ENCODE data around the gene TMEM63A. TPM values are rescaled to one million over a fixed set of nuclear protein-coding genes. Genes with fewer than 3 reads are reported as not detected.

TMEM63A gene
- polyA plus RNA-seq, 1 experiment: 41.8 TPM

DNA sequence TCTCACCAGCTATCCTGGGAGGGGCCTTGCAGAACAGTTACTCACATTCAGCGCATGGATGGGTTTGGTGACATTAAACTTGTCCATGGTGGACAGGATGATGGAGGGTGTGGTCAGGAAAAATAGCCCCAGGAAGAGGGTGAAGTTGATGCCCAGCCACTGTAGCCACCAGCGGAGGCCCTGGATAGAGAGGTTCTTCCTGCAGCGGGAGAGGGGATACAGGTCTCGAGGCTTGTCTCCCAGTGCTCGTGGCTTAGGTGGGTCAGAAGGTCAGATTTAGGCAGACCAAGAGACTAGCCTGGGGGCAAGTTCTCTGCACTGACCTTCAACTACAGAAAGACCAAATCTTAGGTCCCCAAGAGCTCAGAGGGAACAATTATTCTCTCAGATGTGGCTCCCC lies 23.0 kb downstream of the TMEM63A start:
- Histone ChIP-seq H3K4me3 (ENCODE audit: low read depth, low read length) (no peak overlapping the region), H3K27me3 (ENCODE audit: control insufficient read depth, insufficient read depth, low read length) (no peaks in the 10 kb centered on the region), H3K36me3 (ENCODE audit: control insufficient read depth, insufficient read depth, low read length) (peaks cover 40% of the 10 kb centered on the region)
- CTCF ChIA-PET: interaction anchor here (0.6 to 1.3 kb wide), 7 partner anchors 17 to 385 kb away, joined by 3 to 5 read pairs (median 3); no protein-coding TSS in a partner anchor
- TF ChIP-seq CTCF (IDR thresholded peaks at IDR 0.05; ENCODE audit: insufficient read depth, low read depth, low read length): no peak
- no peak for DNase-seq (ENCODE audit: low read depth)
- POLR2A ChIA-PET: no interaction called here

GRCh38 chr1:225857256-225857655 lies 24.9 kb downstream of the TMEM63A start:
- H3K27me3 ChIP-seq (ENCODE audit: control insufficient read depth, insufficient read depth, low read length): no peaks in the 10 kb centered on the region
- H3K4me3 ChIP-seq (ENCODE audit: low read depth, low read length): no peak overlapping the region
- peaks cover 48% of the 10 kb centered on the region for H3K36me3 ChIP-seq (ENCODE audit: control insufficient read depth, insufficient read depth, low read length)
- TF ChIP-seq CTCF (IDR thresholded peaks at IDR 0.05; ENCODE audit: insufficient read depth, low read depth, low read length): no peak
- ChIA-PET CTCF (interaction anchor here (1.3 to 2.4 kb wide), 3 partner anchors 11 to 382 kb away, joined by 3 to 10 read pairs (median 9); no protein-coding TSS in a partner anchor), POLR2A (no interaction called here)
- DNase-seq (ENCODE audit: low read depth): no peak

DNA sequence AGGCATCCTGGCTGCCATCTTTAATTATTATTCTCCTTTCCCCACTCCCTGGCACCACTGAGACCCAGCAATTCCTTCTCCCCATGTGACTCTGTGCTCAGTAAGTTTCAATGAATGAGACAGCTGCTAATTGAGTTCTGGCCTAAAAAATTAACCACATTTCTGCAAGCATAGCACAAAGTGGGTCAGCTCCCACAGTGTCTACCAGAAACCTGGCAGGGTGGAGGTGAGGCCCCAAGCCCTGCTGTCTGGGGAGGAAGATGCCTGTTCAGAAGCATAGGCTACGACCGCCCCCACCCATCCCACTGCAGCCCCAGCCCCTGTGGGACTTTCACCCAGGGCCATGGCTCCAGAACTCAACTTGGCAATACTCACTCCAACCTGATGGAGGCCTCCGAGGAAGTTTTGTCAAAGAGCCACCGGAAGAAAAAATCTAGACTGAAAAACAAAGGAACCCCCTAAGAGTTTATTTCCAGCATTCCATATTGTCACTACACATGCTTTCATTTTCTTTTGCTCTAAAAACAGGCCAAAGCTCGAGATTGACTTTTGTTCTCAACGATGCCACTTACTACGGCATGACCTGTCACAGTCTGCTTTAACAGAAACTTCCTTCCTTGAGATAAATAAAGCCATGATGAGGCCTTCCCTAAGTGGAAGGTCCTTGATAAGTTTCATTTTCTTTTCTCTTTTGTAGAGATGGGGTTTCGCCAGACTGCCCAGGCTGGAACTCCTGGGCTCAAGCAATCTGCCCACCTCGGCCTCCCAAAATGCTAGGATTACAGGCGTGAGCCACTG lies 26.5 kb downstream of the TMEM63A start:
- CTCF ChIA-PET: interaction anchor here (1.1 to 2.4 kb wide), 4 partner anchors 10 to 381 kb away, joined by 3 to 14 read pairs (median 6); no protein-coding TSS in a partner anchor
- POLR2A ChIA-PET: no interaction called here

GRCh38 chr1:225853441-225853840 lies 28.7 kb downstream of the TMEM63A start:
- H3K4me3 ChIP-seq (ENCODE audit: low read depth, low read length): no peak overlapping the region
- ChIA-PET CTCF (interaction anchor here (1.5 kb wide), 1 partner anchor 378 kb away, joined by 5 read pairs; no protein-coding TSS in a partner anchor), POLR2A (no interaction called here)
- H3K27me3 ChIP-seq (ENCODE audit: control insufficient read depth, insufficient read depth, low read length): no peaks in the 10 kb centered on the region
- DNase-seq (ENCODE audit: low read depth): no peak
- TF ChIP-seq CTCF (IDR thresholded peaks at IDR 0.05; ENCODE audit: insufficient read depth, low read depth, low read length): no peak
- H3K36me3 ChIP-seq (ENCODE audit: control insufficient read depth, insufficient read depth, low read length): peaks cover 24% of the 10 kb centered on the region

More for the DNA sequence above, 26.5 kb downstream of the TMEM63A start:
- Histone ChIP-seq H3K36me3 (ENCODE audit: control insufficient read depth, insufficient read depth, low read length) (peaks cover 36% of the 10 kb centered on the region), H3K27me3 (ENCODE audit: control insufficient read depth, insufficient read depth, low read length) (no peaks in the 10 kb centered on the region), H3K4me3 (ENCODE audit: low read depth, low read length) (no peak overlapping the region)
- no peak for TF ChIP-seq CTCF (IDR thresholded peaks at IDR 0.05; ENCODE audit: insufficient read depth, low read depth, low read length)
- no peak for DNase-seq (ENCODE audit: low read depth)

GRCh38 chr1:225852413-225853124 lies 29.6 kb downstream of the TMEM63A start:
- Histone ChIP-seq H3K36me3 (ENCODE audit: control insufficient read depth, insufficient read depth, low read length) (peaks cover 24% of the 10 kb centered on the region), H3K27me3 (ENCODE audit: control insufficient read depth, insufficient read depth, low read length) (no peaks in the 10 kb centered on the region), H3K4me3 (ENCODE audit: low read depth, low read length) (no peak overlapping the region)
- no peak for DNase-seq (ENCODE audit: low read depth)
- ChIA-PET CTCF (interaction anchor here (1.5 to 1.8 kb wide), 2 partner anchors 374 to 378 kb away, joined by 4 to 5 read pairs; no protein-coding TSS in a partner anchor), POLR2A (no interaction called here)
- no peak for TF ChIP-seq CTCF (IDR thresholded peaks at IDR 0.05; ENCODE audit: insufficient read depth, low read depth, low read length)
